Endothelial cell of umbilical vein (primary cell): ENCODE measurements around the gene ATP6V1A.

Experiments used
- GATA2 ChIP-seq: IDR thresholded peaks from 2 replicates; pipeline ENCODE4 v1.7.0; 2011; ENCODE audit warnings: low read depth, mild to moderate bottlenecking, moderate library complexity, mixed read lengths, low read length; ENCODE audit not compliant: insufficient read length, insufficient read depth
- POLR2A ChIP-seq: IDR thresholded peaks from 2 replicates; pipeline ENCODE4 v1.6.1; 2012; ENCODE audit warnings: low read depth, mild to moderate bottlenecking, control low read depth, low read length
- POLR2AphosphoS5 ChIP-seq: IDR thresholded peaks from 2 replicates; pipeline ENCODE4 v1.6.1; 2012; ENCODE audit warnings: low read depth, mild to moderate bottlenecking, control low read depth, low read length, moderate library complexity; ENCODE audit not compliant: insufficient read depth
- TF ChIP-seq, protein P1 (sequence below), 2 donors: IDR thresholded peaks; 1 replicate in 1 of 2; 2 replicates in 1 of 2; pipeline ENCODE4 v1.5.1; 2011; ENCODE audit warnings: low read length in 2 of 2, mild to moderate bottlenecking in 2 of 2, moderate library complexity in 2 of 2, control low read depth in 1 of 2, inconsistent platforms in 1 of 2, low read depth in 1 of 2; ENCODE audit not compliant: insufficient read depth in 1 of 2; ENCODE audit errors: extremely low read depth in 1 of 2

GRCh38 chr3:113847664-113848461, 101.0 kb downstream of the ATP6V1A start:
- TF ChIP-seq, protein P1, sequence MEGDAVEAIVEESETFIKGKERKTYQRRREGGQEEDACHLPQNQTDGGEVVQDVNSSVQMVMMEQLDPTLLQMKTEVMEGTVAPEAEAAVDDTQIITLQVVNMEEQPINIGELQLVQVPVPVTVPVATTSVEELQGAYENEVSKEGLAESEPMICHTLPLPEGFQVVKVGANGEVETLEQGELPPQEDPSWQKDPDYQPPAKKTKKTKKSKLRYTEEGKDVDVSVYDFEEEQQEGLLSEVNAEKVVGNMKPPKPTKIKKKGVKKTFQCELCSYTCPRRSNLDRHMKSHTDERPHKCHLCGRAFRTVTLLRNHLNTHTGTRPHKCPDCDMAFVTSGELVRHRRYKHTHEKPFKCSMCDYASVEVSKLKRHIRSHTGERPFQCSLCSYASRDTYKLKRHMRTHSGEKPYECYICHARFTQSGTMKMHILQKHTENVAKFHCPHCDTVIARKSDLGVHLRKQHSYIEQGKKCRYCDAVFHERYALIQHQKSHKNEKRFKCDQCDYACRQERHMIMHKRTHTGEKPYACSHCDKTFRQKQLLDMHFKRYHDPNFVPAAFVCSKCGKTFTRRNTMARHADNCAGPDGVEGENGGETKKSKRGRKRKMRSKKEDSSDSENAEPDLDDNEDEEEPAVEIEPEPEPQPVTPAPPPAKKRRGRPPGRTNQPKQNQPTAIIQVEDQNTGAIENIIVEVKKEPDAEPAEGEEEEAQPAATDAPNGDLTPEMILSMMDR (IDR thresholded peaks at IDR 0.05; ENCODE audit: extremely low read depth in 1 of 2, insufficient read depth in 1 of 2, low read depth in 1 of 2, low read length in 2 of 2): no peak
- no peak for TF ChIP-seq GATA2
- TF ChIP-seq POLR2AphosphoS5: no peak
- no peak for TF ChIP-seq POLR2A
